ENCODE data around the gene CHKA.

CHKA gene

DNA sequence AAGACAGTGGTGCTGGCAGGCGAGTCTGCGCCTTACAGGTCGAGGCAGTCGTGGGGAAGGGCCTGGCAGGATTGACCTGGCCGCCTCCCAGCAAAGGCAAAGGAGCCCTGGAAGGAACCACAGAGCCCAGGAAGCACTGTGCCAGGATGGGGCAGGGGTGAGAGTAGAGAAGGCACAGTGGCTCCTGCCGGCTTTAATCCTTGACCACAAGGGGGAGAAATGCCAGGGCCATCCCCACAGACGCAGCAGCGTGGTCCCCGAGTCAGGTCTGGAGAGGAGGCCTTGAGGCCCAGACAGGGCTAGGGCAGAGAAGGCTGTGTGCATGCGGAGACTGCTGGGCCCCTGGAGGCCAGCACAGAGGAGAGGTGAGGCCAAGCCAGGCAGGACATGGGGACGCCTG is 100.6 kb downstream of the CHKA start:
- TF ChIP-seq CTCF (IDR thresholded peaks at IDR 0.05): peak; percentile 57

- no peak for TF ChIP-seq CTCF (IDR thresholded peaks at IDR 0.05)
These were observed 101.7 kb downstream of the CHKA start for GRCh38 chr11:68019486-68019885.

DNA sequence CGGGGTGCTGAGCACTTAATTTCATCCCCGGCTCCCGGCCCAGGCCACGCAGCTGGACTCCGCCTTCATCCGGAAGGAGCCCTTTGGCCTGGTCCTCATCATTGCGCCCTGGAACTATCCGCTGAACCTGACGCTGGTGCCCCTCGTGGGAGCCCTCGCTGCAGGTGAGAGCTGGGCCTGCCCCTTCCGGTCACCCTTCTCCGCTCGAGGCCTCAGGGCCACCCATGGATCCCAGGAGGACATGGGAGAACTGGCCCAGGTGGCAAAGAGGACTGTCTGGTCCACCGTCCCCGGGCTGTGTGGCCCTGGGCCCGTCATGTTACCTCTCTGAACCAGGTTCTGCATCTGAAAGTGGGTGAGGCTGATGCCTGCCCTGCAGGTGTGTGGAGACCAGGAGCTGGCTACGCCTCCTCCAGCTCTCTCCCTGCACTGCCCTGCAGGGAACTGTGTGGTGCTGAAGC is 102.4 kb downstream of the CHKA start:
- no peak for TF ChIP-seq CTCF (IDR thresholded peaks at IDR 0.05)

DNA sequence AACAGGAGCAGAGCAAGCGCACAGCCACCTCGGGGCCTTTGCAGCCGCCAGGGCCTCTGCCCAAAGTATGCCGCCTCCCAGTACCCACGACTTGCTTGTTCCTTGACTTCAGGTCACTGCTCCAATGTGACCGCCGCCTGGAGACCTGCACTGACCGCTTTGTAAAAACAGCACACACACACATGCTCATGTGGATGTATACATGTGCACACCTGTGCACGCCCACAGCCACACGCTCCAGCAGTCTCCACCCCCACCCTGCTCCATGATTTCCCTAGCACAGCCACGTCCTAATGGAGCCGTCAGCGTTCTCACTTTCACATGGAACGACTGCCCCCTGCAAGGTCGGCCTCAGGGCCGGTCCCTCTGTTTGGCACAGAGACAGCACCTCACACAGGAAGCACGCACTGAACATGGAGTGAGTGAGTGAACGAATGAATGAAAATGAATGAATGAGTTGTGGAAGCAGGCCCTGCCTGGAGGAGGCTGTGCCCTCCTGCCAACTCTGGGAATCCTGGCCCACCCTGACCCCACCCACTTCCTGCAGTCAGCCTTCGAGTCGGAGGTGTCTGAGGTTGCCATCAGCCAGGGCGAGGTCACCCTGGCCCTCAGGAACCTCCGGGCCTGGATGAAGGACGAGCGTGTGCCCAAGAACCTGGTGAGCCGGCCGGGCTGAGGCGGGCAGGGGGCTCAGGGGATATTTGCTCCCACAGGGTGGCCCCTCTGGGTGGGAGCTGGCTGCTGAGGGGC is 103.0 kb downstream of the CHKA start:
- no peak for TF ChIP-seq CTCF (IDR thresholded peaks at IDR 0.05)

- no peak for TF ChIP-seq CTCF (IDR thresholded peaks at IDR 0.05)
These were observed 104.0 kb downstream of the CHKA start for GRCh38 chr11:68016904-68017817.

GRCh38 chr11:68016161-68016903 is 104.9 kb downstream of the CHKA start:
- no peak for TF ChIP-seq CTCF (IDR thresholded peaks at IDR 0.05)

DNA sequence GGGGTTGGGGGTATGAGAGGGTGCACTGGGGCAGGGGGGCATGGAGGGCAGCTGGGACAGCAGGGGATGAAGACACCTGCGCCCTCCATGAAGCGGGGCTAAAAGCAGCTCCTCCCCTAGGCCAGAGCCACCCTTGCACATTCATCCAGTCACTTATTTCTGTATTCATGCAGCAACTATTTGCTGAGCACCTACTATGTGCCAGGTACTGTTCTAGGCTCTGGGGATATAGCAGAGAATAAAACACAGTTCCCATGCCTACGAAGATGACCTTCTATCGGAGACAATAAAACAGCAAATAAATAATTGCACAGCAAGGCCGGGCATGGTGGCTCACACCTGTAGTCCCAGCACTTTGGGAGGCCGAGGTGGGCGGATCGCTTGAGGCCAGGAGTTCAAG is 105.7 kb downstream of the CHKA start:
- no peak for TF ChIP-seq CTCF (IDR thresholded peaks at IDR 0.05)
